HG02798 (cell line): ENCODE results near the gene UQCR10.
A peak's percentile ranks its signal among the peaks of the same experiment; 100 is the strongest.

Experiments
- ATAC-seq: cut with Tn5 transposase; IDR thresholded peaks from one replicate; pipeline ENCODE4 v1.9.1; 2021; ENCODE audit warnings: mild to moderate bottlenecking; ENCODE audit not compliant: unreplicated experiment, poor library complexity

UQCR10 gene

DNA sequence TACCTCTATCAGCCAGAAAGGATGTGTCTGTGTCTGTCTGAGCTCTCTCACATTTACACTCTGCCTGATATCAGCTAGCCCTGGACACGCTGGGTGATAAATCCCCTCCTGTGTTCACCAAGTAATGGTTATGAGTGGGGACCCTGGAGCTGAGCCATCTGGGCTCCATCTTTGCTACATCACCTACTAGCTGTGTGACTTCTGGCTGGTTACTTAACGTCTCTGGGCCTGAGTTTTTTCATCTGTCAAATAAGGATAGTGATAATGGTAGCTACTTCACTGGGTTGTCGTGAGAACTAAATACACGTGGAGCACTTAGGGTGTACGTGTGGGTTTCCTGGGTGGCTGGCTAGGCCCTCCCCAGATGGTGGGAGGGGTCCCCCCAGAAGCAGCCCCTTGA lies 22.9 kb downstream of the UQCR10 start:
- no peak for ATAC-seq

DNA sequence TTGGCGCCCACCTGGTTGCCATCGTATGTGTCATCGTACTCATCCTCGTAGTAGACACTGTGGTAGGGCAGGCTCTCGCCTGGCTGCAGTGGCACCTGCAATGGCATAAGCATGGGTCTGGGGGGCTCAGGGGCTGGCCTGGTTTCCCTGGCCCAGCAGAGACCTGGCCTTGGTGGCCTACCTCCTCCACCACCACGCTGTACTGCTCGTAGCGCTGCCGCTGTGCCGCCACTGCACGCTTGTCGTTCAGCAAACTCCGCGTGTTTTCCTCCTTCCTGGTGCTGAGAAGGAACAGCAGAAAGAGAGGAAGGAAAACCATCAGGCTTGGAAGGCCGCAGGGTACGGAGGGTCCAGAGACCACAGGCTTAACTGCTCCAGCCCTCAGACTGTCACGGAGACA lies 26.2 kb downstream of the UQCR10 start:
- no peak for ATAC-seq

DNA sequence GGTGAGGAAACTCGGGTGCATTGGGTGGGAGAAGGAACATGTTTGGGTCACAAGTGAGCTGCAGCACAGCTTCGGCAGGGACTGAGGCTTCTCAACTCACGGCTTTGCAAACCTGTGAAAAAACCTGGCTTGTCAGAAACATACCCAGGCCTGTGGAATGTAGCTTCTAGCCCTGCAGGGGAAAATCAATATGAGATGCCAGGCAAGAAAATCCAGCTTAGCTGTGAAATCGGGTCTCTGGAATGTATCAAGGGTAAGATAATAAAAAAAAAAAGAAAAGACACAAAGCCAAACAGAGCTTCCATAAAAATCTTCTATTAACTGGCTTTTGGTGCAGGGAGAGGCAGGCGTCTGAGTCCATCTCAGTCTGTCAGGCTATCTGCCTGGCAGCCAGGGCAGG lies 28.5 kb downstream of the UQCR10 start:
- no peak for ATAC-seq

DNA sequence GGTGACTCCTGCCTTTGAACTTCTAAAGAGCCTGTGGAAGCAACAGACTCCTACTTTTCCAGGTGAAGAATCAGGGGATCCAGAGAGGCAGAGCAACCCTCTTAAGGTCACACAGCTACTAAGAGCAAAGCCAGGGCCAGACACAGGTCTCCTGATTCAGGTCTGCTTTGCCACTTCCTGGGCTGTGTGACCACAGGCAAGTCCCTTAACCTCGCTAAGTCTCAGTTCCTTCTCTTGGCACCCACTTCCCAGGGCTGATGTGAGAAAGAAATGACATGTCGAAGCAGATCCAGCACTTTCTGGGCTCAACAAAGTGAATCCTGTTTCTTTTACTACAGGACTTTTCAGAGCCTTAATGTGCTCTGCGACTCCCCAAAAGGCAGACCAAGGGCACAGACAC lies 30.2 kb downstream of the UQCR10 start:
- peak; percentile 45 for ATAC-seq

DNA sequence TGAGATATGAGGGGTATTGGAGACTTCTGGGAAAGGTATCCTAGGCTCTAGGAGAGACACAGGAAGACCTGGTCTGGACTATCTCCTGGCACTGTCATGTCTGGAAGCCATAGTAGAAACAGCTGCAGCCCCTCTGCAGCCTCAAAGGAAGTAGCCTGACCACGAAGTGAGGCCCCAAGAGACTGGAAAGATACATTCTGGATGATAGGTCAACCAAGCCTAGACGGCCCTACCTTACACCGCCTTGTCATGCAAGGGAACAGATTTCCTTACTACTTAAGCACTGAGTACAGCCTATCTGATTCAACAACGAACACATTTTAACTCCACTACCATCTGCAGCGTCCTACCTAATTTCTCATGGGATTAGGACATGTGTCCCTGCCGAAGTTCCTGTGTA lies 31.1 kb downstream of the UQCR10 start:
- peak; percentile 41 for ATAC-seq

DNA sequence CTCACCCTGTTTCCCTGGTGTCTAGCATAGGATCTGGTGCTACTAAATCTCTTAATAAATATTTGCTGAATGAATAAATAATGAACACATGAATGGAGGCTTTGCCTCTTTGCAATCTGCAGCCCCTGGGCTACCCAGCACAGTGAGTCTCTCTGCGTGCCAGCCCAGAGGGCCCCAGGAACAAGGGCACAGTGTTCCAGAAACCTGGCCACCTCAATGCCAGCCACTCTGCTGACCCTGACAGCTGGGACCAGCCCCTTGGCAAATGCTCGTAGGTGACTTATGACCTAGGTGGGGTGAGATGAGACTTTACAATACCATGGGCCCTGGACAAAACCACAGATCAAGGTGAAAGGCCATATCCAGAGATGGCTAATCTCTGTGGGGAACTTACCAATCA lies 31.6 kb downstream of the UQCR10 start:
- no peak for ATAC-seq

DNA sequence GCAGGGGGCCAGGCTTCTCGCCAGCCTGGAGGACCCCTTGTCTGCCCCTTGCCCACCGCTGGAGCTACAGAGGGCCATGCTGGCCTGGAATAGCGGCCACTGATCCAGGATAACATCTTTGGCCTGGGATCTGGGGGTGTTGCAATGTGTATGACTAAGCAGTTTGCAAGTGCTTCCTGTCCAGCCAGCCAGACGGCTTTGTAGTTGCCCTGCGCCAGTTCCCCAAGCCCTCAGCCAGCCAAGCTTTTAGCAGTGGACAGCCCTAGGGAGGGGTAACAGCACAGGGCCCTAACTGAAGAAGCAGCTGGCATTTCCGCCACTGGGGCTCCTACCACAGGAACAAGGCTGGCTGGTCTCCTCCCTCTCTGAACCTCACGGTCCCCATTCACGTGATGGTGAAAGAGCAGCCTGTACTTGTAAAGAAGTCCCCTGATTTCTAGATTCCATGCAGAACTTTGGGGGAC lies 32.1 kb downstream of the UQCR10 start:
- no peak for ATAC-seq

DNA sequence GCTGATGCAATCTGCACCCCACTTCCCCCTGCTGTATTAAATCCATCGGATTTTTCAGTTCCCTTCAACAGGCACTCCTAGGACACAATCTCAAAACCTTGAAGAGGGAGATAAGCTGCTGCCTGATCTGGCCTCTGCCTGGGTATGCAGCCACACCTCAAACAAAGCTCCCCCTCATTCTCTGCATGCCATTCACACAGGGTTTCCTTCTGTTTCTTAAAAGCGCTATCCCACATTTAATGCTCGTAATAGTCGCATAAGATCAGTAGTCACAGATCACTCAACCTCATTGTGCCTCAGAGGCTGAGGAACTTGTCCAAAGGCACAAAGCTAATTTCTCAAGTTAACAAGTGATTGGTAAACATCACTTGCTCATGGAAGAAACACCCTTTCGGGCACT lies 34.0 kb downstream of the UQCR10 start:
- ATAC-seq, result no peak

DNA sequence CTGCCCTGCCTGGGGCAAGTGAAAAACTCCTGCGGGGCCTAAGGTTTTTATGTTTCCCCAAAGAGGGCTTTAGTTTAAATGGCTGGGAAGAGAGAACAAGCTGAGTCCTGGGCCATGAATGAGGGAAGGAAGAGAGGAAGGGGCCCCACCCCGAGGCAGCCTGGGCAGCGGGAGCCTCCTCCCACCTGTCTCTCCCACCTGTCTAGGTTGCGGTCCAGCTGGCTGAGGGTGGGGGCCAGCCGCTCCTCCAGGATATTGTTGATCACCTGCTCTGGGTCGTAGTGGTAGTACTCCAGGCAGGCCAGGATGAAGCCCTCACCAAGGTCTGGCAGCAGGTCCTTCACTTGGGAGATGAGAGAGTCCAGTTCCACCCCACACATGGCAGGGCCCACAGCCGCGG lies 34.6 kb downstream of the UQCR10 start:
- no peak for ATAC-seq

DNA sequence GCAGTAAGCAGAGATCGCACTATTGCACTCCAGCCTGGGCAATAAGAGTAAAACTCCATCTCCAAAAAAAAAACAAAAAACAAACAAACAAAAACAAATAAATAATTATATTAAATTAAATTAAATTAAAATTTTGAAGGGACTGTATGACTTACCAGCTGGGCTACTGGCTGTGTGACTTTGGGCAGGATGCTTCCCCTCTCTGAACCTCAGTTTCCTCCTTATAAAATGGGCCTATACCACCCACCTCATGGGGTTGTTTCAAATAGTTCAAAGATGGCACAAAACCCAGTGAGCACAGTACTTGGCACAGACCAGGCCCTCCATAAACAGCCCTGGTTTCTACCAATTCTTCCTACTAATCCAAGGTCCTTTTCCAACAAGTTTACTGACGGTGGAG lies 36.0 kb downstream of the UQCR10 start:
- no peak for ATAC-seq

DNA sequence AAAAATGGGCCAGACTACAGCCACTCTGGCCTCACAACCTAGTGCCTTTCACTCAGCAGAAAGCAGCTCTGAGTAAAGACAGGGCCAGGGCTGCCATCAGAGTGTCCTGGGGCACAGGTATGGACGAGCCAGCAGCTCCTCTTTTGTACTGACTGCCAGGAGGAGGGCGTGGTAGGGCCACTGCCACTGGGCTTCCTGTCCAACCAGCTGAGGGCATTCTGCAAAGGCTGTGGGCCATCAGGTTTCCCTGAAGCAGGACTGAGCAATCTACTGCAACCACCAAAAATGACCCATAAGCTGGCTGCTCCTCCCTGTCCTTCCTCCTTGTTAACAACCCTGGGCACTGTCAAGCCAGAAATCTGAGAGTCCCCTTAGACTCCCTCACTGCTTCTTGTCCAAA lies 37.8 kb downstream of the UQCR10 start:
- ATAC-seq, result no peak

DNA sequence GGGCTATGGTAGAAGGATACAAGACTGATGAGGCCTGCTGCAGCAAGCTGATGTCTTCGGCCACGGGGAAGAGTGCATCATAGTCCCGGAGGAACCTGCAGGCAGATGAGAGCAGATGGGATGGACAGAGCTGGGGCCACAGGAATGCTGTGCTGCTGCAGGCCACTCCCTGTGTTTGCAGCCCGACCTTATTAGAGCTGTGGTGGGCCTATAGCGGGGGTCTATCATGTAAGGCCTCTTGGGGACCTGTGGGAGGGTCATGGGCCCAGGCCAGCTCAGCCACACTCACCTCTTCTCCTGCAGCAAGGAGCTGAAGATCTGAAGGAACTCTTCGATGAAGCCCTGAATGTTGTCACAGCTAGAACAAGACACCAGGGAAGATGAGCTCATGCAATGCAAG lies 39.0 kb downstream of the UQCR10 start:
- ATAC-seq, result no peak

DNA sequence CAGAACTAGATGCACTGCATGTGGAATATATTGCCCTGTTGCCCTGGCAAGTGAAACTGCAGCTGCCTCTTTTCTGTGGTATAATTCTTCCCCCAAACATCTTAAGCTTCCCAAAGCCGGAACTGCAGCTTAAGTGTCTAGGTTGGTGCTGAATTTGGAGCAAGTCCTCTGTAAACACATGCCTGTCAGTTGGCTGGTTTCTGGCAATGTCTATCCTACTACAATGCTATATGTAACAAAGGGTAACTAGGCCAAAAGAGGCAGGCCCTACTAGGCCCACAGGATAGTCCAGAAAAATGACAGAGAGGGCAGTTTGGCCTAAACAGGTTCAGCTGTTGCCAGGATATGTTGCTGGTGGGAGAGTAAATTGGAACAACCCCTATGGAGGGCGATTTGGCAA lies 43.0 kb downstream of the UQCR10 start:
- no peak for ATAC-seq

DNA sequence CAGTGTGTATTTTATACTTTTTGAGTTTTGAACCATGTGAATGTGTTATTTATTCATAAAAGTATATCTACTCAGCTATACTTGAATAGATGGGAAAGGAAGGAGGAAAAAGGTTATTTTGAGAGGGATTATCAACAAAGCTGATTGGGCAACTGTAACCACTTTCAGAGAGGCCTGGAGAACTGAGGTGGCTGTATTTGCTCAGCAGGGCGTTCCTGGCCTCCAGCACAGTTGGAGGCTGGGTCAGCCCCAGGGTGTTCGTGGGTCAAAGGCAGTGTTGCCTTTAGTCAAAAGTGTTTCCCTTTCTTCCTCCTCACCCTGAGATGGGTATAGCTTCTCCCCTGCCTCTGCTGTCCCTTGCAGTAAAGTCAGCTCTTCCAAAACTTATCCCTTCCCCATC lies 44.2 kb downstream of the UQCR10 start:
- ATAC-seq, result no peak

DNA sequence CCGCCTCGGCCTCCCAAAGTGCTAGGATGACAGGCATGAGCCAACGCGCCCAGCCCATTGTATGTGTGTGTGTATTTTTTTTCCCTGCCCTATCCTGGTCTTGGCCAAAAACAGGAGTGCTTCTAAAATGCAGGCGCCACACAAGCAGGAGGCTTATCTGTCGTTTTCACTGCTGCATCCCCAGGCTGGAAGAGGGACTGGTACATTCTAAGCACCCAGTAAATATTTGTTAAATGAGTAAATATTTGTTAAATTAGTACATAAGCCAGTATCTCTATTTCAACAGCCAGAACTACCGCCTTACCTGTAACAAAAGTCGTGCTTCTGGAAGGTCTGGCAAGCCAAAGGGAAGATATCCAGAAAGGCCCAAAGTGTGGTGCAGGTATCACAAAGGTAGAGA lies 46.0 kb downstream of the UQCR10 start:
- no peak for ATAC-seq

DNA sequence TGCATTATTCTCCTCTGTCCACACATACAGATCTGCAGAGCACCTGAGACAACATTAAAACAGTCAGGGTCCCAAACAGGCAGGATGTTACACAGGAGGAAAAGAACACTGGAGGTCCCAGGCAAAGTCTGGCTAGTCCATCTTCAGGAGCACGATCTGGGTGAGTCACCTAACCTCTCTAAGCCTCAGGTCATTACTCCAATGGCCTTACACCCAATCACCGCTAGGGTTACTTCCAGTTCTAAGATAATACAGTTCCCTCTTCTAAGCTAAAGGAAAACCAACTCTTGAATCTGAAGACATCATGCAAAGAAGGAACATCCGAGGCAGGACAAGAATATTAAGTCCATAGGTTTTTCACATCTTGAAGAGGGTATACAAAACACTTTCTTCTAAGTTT lies 46.4 kb downstream of the UQCR10 start:
- ATAC-seq, result no peak

DNA sequence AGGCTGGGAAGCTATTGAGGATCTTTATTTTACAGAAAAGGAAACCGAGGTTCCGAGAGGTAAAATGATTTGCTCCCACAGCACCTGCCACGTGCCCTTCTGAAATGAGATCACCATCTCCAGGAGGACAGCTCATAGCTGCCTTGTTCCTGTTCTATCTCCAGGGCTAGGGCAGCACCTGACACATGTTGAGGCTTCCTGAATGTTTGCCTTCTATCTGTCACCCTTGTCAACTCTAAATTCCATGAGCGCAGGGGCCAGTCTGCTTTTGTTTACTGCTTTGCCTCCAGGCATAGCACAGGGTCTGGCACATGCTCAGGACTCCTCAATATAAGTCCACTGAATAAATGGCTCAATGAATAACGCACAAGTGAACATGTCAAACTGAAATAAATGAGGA lies 46.8 kb downstream of the UQCR10 start:
- no peak for ATAC-seq

DNA sequence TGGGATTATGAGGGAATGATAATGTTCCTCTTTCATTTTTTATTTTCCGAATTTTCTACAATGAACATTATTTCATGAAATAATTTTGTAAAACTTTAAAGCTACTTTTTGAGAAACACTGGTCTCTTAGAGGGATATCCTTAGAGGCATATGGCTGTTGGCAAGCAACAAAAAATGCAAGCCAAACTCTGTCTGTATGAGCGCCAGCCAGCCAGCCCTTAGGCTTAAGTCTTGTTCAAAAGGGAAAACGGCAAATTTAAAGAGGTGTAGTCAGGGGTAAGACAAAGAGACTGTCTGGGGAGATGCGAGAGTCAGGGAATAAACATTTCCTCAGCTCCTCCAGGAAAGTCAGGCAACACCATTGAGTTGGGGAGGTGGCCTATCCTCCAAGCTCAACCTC lies 48.4 kb downstream of the UQCR10 start:
- no peak for ATAC-seq

DNA sequence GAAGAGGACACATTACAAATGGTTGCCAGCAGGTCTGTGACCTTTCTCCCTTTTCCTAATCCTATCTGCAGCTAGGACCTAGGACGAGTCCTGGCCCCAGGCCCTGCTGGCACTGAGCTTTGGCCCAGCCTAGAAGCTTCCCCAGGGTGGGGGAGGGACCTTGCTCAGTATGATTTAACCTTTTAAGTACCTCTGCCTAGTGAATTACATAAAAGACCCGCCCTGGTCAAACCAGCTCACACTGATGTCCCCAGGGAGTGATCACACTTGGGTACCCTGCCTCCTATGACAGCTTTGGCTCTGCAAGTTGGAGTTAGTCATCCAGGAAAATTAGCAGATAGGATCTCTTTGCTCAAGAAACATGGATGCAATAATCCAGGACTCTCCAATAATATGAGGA lies 49.0 kb downstream of the UQCR10 start:
- no peak for ATAC-seq

DNA sequence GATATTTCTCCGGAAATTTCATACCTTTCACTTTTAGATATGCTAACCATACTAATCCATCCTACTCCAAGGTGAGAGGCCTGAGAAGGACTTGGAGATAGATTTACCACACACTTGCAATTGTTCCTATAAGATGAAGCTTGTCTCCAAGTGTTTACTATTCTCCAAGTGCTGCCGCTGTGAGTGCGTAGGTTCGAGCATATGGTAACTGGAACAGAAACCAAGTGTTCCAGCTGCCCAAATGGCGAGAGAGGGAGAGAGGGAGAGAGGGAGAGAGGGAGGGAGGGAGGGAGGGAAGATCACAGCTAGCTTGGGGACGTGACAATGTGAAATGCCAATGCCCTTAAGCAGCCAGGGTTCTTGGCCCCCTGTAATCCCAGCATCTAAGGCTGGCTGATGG lies 49.4 kb downstream of the UQCR10 start:
- ATAC-seq, result no peak

DNA sequence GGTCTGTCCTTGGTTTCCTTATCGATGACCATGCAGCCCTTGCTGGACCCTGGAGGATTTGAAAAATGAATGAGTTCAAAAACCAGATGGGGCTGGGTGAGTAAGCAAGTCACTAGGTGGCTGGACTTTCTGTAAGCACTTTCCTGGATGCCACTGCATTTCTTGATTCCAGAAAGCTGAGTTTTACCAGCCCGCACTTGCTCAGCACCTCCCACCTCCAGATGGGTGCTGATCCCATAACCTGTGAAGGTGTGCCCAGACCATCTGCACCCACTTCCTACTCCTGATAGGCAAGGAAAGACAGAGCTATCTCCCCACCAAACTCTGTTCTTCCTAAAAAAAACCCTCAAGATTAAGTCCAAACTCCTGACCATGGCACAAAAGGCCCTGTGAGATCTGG lies 49.8 kb downstream of the UQCR10 start:
- no peak for ATAC-seq

DNA sequence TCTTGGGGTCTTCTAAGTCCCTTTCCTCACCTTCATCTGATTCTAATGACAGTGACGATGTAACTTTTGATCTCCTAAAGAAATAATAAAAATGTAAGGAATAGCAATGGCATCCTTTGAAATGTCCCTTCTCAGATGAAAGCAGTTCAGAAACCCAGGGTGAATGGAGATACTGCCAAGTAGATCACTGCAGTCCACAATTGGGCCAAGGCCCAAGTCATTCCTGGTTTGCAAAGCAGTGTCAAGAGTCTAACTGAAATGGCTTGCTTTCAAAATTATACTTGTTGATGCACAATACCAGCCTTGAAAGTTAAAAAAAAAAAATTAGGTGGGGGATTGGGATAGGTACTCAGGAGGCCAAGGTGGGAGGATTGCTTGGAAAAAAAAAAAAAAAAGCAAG lies 50.6 kb downstream of the UQCR10 start:
- no peak for ATAC-seq

DNA sequence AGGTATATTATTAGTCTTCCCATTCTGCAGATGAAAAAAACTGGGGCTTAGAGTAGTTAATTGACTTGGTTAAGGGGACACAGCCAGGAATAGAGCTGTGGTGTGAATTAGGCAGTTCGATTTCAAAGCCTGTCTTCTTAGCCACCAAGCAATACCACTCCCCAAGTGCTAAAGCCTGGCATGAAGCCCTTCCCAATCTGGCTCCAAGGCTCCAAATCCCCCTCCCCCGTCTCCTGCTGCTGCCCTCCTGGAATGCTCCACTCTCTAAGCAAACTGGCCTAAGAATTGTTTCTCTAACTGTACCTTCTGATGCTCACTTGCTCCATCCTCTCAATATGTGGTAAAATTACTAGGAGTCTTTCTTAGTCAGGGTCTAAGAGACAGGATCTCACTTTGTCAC lies 52.3 kb downstream of the UQCR10 start:
- no peak for ATAC-seq
